GM18499 (cell line): ENCODE results near the gene NEK11.
"Not testable (repeated sequence)": the region's sequence is repeated elsewhere in the genome, so short reads cannot be mapped to it uniquely, and the experiment has no call there.

Experiments used
- ATAC-seq: cut with Tn5 transposase; IDR thresholded peaks from one replicate; pipeline ENCODE4 v1.9.1; 2021; ENCODE audit warnings: moderate number of reproducible peaks; ENCODE audit not compliant: insufficient read depth, unreplicated experiment

NEK11 gene

DNA sequence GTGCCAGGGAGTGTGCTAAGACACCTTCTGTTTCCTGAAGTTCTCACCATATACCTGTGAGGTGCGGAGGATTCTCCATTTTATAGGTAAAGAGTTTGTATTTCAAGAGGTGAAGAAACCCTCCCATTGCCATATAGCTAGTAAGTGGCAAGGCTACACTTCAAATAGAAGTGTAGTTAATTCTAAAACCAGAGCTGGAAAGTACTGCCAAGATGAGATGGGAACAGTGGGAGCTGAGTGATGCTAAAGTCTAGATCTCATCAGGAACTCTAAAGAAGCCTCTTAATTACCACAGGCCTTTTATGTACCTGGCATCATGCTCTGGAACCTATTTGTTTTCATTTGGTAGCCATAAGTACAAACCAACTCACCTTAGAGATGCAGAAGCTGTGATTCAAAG, 256.3 kb downstream of the NEK11 start:
- ATAC-seq: no peak

DNA sequence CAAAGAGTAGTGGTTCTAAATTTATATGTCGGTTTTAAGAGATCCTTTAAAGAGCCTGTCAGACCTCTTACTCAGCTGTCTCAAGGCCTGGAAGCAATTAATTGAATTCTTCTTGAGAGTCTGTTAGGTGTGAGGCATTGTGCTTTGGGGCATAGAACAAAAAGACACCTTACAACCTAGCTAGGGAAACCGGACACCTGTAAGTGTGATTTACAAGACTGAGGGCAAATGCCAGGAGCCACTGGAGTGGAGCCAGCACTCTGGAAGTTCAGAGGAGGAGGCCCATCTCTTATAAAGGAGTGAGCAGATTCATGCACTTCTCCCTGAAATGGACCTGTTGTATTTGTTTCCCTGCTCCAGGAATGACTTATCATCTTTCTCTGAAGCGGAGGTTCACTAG, 257.2 kb downstream of the NEK11 start:
- ATAC-seq: no peak

DNA sequence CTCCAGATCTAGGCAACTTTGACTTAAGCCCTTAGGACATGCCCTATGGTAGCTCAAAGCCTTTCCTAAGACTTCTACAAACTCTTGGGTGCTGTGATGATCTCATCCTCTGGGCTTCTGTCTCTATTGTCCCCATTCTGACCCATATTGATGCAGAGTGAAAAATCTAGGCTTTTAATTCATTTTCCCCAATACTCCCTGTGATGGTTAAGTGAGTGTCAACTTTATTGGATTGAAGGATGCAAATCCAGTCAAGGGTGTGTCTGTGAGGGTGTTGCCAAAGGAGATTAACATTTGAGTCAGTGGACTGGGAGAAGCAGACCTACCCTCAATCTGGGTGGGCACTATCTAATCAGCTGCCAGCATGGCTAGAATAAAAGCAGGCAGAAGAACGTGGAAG, 257.6 kb downstream of the NEK11 start:
- no peak for ATAC-seq

DNA sequence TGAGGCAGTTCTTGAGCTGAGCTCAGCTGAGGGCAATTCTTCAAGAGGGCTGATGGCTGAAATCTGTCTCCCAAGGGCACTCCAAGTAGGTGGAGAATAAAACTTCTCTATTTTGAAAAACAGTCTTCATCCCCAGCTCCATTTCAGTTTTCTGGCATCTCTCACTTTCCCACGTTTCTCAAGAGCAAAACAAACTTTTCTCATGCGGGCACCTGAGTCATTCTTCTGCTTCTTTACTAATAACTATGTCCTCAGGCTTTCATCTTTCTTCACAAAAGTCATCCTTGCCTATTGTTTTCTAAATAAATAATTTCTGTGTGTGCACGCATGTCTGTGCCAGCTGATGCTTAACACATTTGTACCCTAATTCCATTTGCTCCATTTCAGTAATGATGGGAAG, 258.8 kb downstream of the NEK11 start:
- ATAC-seq: no peak

DNA sequence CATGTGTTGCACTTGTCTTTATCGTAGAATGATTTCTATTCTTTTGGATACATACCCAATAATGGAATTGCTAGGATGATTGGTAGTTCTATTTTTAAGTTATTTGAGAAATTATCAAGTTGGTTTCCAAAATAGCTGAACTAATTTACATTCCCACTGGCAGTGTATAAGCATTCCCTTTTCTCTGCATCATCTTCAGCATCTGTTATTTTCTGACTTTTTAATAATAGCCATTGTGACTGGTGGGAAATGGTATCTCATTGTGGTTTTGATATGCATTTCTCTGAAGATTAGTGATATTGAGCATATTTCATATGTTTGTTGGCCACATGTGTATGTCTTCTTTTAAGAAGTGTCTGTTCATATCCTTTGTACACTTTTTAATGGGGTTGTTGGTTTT, 273.2 kb downstream of the NEK11 start:
- no peak for ATAC-seq

DNA sequence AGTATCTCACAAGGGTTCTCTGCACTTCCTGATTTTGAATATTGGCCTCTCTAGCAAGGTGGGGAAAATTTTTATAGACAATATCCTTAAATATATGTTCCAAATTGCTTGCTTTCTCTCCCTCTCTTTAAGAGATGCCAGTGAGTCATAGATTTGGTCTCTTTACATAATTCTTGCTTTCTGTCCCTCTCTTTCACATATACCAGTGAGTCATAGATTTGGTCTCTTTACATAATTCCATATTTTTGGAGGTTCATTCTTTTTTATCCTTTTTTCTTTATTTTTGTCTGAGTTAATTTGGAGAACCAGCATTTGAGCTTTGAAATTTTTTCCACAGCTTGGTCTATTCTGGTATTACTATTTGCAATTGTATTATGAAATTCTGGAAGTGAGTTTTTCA, 277.2 kb downstream of the NEK11 start:
- no peak for ATAC-seq

- ATAC-seq: no peak
Observed at GRCh38 chr3:131304890-131305289, 278.2 kb downstream of the NEK11 start.

- ATAC-seq: no peak
Observed at GRCh38 chr3:131306242-131306641, 279.6 kb downstream of the NEK11 start.

DNA sequence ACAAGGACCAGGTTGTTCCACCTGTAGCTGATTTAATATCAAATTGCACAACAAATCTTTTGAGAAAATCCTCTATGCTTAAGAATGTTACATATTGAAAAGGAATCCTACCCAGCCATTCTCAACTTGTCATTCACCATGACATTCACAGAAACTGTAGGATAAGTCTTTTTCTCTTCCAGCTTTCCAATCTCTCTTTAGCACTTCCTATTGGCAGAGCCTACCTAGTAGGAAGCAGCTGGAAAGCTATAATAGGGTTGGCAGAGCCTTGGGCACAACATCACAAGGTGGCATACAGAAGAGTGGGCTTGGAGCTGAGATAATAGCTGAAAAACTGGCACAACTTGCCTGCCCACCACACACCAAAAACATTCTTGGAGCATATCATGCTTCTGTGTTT, 287.6 kb downstream of the NEK11 start:
- ATAC-seq: no peak

GRCh38 chr3:131315162-131315561, 288.5 kb downstream of the NEK11 start:
- no peak for ATAC-seq

DNA sequence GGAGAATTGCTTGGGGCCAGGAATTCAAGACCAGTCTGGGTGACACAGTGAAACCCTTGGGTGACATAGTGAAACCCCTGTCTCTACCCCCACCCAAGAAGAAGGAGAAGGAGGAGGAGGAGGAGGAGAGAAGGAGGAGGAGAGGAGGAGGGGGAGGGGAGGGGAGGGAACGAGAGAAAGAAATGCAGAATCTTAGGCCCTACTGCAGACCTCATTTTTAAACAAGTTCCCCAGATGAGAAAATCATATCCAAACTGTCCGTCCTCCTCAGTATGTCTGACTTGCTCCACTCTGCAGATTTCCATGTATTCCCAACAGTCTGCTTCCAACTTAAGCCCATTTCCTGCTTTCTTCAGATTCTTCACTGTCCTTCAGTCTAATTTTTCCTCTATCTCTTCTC, 291.0 kb downstream of the NEK11 start:
- ATAC-seq: no peak

DNA sequence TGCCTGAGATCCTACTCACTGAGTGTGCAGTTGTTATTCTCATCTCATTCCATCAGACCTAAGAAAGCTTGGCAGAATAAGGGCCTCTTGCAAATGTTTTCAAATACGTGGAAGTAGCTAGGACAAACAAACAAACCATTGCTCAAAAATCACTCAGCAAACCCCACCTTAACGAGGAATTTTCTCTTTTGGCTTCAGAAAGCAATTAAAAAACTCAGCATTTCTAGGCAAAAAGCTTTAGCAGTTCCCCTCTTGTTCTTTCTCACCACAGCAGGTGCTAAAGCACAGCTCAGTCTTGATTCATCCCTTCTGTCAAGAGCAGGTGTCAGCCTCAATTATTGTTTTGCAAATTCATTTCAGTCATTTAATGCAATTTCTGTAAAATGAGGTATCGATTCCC, 296.3 kb downstream of the NEK11 start:
- ATAC-seq: no peak

- no peak for ATAC-seq
Observed at GRCh38 chr3:131323792-131324191, 297.1 kb downstream of the NEK11 start.

DNA sequence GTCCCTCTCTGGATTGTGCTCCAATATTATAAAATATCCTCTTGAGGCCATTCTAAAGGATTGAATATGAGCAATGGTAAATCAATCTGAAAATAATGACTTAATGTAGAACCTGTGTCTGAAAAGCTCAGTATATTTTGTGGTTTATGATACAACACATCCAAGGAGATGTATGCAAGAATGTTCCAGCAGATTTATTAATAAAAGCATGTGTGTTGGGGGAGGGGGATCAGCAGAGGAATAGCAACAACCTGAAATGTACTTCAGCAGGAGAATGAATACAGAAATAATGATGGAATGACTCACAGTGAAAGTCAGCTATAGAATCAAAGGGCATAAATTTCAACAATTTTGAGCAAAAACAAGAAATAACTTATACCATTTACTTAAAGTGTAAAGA, 298.2 kb downstream of the NEK11 start:
- ATAC-seq: no peak

GRCh38 chr3:131326307-131326706, 299.6 kb downstream of the NEK11 start:
- no peak for ATAC-seq

DNA sequence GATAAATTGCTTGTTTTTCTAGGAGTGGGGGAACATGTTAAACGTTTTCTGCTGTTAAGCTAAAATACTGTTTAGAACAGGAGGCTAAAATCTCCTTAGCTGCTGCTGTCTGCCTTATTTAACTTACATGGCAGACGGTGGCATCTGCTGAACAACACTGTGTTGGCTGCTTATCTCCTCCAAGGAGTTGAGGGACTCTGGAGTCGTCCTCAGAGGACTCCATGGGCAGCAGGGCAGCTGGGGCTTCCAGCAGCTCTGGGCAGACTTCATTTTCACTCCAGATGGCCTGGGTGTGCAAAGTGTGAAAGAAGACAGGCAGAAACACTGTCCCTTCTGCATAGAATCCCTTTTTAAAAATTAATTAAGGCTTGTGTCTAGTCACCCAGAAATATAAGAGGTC, 302.0 kb downstream of the NEK11 start:
- no peak for ATAC-seq

DNA sequence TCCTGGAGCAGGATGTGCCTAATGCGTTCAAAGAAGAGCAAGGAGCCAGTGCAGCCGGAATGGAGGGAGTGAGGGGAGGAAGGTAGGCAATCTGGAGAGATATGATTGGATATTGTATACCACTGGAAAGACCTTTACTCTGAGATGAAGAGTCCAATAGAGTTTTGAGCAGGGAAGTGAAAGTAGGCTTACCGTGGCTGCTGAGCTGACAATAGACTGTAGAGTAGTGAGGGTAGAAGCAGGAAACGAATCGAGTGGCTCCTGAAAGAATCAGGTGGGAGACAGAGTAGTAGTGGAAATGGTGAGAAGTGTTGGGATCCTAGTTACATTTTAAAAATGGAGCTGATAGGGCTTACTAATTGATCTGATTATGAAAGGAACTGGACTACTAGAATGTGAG, 303.1 kb downstream of the NEK11 start:
- ATAC-seq: no peak

DNA sequence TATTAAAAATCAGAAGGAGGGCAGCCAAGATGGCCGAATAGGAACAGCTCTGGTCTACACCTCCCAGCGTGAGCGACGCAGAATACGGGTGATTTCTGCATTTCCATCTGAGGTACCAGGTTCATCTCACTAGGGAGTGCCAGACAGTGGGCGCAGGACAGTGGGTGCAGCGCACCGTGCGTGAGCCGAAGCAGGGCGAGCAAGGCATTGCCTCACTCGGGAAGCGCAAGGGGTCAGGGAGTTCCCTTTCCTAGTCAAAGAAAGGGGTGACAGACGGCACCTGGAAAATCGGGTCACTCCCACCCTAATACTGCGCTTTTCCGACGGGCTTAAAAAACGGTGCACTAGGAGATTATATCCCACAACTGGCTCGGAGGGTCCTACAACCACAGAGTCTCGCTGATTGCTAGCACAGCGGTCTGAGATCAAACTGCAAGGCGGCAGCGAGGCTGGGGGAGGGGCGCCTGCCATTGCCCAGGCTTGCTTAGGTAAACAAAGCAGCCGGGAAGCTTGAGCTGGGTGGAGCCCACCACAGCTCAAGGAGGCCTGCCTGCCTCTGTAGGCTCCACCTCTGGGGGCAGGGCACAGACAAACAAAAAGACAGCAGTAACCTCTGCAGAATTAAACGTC, 304.9 kb downstream of the NEK11 start:
- ATAC-seq: not testable (repeated sequence)

DNA sequence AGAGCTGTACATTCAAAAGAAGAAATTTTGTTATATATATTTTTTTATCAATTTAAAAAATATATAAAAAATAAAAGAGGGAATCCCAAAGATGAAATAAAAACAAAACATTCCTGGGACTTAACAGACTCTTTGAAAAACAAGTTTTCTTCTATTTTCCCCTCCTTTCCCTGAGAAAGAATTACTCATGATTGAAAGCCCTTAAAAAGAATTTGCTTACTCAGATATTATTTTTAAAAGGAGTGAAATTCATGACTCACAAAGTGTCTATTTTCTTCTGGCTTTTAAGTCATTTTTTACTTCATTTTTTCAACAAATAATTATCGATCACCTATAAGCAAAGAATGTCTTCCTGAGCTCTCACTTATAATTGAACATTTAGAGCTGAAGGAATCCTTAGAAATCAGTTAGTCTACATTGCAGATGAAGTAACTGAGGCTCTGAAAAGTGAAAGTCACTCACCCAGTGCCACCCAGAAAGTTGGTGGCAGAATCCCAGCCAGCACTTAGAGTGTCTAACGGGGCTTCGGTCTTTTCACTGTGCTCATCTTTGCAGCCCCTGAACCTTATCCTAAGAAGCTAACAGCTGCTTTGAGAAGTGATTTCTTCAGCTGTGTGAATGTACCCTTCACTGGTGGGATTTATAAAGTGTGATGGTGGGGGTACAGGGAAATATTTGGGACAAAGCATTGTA, 312.4 kb downstream of the NEK11 start:
- no peak for ATAC-seq

- ATAC-seq: no peak
Observed at GRCh38 chr3:131341761-131342160, 315.1 kb downstream of the NEK11 start.

DNA sequence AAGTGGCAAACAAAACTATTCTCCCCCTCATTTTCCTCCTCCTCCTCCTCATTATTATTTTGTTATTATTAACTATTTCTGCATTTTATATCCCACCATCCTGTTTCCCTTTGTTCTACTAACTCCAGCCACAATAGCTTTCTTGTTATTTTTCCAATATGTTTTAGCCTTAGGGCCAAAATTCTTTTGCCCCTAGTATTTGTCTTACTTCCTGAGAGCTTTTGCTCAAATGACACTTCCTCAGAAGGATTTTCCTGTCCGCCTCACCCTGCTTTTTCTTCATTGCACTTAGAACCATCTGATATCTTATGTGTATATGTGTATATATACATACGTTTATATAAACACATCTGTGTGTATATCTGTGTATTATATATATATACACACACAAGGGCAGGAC, 322.2 kb downstream of the NEK11 start:
- ATAC-seq: no peak

GRCh38 chr3:131349454-131349853, 322.8 kb downstream of the NEK11 start:
- no peak for ATAC-seq
